Measurements from ENCODE around the gene UBE2I.
A peak's percentile ranks its signal among the peaks of the same experiment; 100 is the strongest.

Gene UBE2I

DNA sequence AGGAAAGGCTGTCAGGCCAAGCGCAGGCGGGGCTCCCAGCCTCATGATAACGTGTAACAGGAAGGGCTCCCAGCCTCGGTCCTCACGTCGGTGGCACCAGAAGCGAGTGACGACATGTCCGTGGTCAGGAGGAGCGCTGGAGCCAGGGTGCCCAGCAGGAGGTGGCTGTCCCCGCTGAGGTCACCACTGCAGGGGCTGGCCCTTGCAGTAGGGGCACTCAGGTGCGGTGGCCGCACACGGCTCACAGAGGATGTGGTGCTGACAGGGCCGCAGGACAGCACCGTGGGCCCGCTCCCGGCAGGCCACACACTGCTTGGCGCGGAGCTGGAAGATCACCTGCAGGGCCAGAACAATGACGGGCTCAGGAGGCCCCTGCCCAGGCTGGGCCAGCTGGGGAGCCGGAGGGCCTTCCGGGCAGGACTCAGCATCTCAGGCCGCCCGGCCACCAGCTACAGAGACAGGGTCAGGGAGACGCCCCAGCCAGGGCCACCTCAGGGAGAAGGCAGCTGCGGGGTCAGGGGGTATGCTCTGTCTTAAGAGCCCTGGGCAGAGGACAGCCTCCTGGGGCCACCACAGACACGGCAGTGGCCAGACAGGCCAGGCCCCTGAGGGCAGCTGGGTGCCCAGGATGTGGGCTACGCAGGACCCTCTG lies 56.8 kb downstream of the UBE2I start:
- TF ChIP-seq ZFHX2 (tag by site-specific recombination; conservative IDR thresholded peaks at IDR 0.05) (no peak), ZNF600 (tag by site-specific recombination; IDR thresholded peaks at IDR 0.05) (peak; percentile 61; the same call in 1 of the 2 replicates), ZIC2 (tag by site-specific recombination; IDR thresholded peaks at IDR 0.05) (peak; percentile 48)
- H3K4me3 ChIP-seq (ENCODE audit: low read depth, low read length) = no peak overlapping the region
- CTCF ChIA-PET = interaction anchor here (4.0 kb wide), 1 partner anchor 12 kb away, joined by 30 read pairs; no protein-coding TSS in a partner anchor
- H3K27ac ChIP-seq (ENCODE audit: extremely low read depth, low read depth, low read length) = no peak overlapping the region
- peaks cover 2 to 69% of the 10 kb centered on the region in 2 experiments; a peak in 2 of 3 replicates for H3K36me3 ChIP-seq (ENCODE audit: control insufficient read depth in 2 of 2, insufficient read depth in 1 of 2, low read length in 2 of 2)
- POLR2A ChIA-PET = interaction anchor here (0.6 kb wide), 1 partner anchor 17 kb away, joined by 4 read pairs; no protein-coding TSS in a partner anchor
- H3K9me3 ChIP-seq (ENCODE audit: control insufficient read depth, insufficient read depth, low read depth, low read length) = no peaks in the 10 kb centered on the region
- no peaks in the 10 kb centered on the region for H3K4me1 ChIP-seq (ENCODE audit: control insufficient read depth, insufficient read depth, low read length)

DNA sequence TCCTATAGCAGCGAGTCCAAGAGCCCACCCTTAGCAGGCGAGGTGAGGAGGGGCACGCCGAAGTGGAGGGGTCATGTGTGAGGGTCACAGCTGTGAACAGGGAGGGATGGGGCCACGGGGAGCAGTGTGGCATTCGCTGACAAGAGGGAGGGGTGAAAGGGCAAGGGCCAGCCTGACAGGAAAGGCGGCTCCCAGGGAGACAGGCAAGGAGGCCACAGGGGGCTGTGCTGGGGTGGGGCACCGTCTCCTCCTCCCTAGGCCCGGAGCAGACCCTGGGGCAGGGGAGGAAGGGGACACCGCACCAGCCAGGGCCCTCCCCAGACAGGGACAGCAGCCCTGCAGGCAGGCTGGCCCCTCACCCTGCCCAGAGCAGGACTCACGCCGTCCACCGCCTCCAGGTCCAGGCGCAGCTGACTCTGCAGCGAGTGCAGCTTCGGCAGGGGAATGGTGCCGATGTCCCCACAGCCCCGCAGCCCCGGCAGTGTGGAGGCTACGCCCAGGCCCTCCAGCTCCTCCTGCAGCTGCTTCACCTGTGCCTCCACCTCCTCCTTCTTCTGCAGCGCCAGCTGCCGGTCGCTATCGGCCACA lies 57.4 kb downstream of the UBE2I start:
- Histone ChIP-seq H3K4me3 (ENCODE audit: low read depth, low read length) (no peak overlapping the region), H3K36me3 (ENCODE audit: control insufficient read depth in 2 of 2, insufficient read depth in 1 of 2, low read length in 2 of 2) (peaks cover 0 to 70% of the 10 kb centered on the region in 2 experiments; a peak in 2 of 3 replicates), H3K9me3 (ENCODE audit: control insufficient read depth, insufficient read depth, low read depth, low read length) (no peaks in the 10 kb centered on the region), H3K4me1 (ENCODE audit: control insufficient read depth, insufficient read depth, low read length) (no peaks in the 10 kb centered on the region), H3K27ac (ENCODE audit: extremely low read depth, low read depth, low read length) (no peak overlapping the region)
- no peak for TF ChIP-seq GFI1B (tag by site-specific recombination; IDR thresholded peaks at IDR 0.05)
- TF ChIP-seq, protein P1, sequence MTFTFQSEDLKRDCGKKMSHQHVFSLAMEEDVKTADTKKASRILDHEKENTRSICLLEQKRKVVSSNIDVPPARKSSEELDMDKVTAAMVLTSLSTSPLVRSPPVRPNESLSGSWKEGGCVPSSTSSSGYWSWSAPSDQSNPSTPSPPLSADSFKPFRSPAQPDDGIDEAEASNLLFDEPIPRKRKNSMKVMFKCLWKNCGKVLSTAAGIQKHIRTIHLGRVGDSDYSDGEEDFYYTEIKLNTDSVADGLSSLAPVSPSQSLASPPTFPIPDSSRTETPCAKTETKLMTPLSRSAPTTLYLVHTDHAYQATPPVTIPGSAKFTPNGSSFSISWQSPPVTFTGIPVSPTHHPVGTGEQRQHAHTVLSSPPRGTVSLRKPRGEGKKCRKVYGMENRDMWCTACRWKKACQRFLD (tag by site-specific recombination; IDR thresholded peaks at IDR 0.05) = no peak
- no peak for TF ChIP-seq ZSCAN16 (tag by site-specific recombination; IDR thresholded peaks at IDR 0.05)
- 0 out of 2 replicates have a peak, but pooled peaks have one; percentile 25 for TF ChIP-seq ZNF394 (tag by site-specific recombination; IDR thresholded peaks at IDR 0.05; ENCODE audit: borderline replicate concordance)
- no peak for TF ChIP-seq ZNF433 (tag by site-specific recombination; IDR thresholded peaks at IDR 0.05; ENCODE audit: low read depth)
- TF ChIP-seq ZNF157 (tag by site-specific recombination; IDR thresholded peaks at IDR 0.05) = no peak
- no peak for TF ChIP-seq ZNF211 (tag by site-specific recombination; IDR thresholded peaks at IDR 0.05; ENCODE audit: low read depth)
- TF ChIP-seq ZNF792 (tag by site-specific recombination; IDR thresholded peaks at IDR 0.05) = no peak
- TF ChIP-seq ZNF776 (tag by site-specific recombination; IDR thresholded peaks at IDR 0.05; ENCODE audit: borderline replicate concordance) = no peak
- no peak for TF ChIP-seq RBAK (tag by site-specific recombination; IDR thresholded peaks at IDR 0.05)
- TF ChIP-seq ZNF623 (tag by site-specific recombination; IDR thresholded peaks at IDR 0.05) = no peak
- TF ChIP-seq ZBTB48 (tag by site-specific recombination; IDR thresholded peaks at IDR 0.05) = no peak
- TF ChIP-seq, protein P2, sequence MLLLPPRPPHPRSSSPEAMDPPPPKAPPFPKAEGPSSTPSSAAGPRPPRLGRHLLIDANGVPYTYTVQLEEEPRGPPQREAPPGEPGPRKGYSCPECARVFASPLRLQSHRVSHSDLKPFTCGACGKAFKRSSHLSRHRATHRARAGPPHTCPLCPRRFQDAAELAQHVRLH (tag by site-specific recombination; IDR thresholded peaks at IDR 0.05) = no peak
- no peak for TF ChIP-seq ZNF416 (tag by site-specific recombination; IDR thresholded peaks at IDR 0.05)
- 0 out of 2 replicates have a peak, but pooled peaks have one; percentile 34 for TF ChIP-seq ZNF10 (tag by site-specific recombination; IDR thresholded peaks at IDR 0.05)
- POLR2A ChIA-PET = interaction anchor here (0.6 kb wide), 1 partner anchor 17 kb away, joined by 4 read pairs; no protein-coding TSS in a partner anchor
- CTCF ChIA-PET = no interaction called here

DNA sequence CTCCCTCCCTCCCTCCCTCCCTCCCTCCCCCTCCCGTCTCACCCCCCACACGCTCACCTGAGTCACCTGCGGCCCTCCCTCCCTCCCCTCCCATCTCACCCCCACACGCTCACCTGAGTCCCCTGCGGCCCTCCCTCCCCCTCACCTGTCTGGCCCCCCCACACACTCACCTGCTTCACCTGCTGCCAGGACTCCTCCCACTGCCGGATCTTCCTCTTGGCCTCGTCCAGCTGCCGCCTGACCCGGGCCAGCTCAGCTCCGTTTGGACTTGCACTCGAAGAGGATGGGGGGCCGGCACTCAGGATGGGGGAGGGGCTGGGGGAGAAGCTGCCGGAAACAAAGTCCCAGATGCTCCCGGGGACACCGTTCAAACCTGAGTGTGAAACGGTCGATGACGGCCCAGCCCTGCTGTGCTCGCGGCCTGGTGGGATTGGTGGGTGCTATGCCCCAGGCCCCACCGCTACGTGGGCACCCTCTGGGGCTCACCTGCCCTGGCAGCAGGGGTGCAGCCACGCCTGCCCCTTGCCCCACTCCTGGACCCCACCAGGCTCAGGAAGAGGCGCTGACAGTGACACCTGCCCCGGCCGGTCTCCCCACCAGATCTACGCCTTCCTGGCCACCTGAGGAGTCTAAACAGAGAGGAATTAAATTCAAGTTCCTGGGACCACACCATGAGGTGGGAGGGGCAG lies 58.2 kb downstream of the UBE2I start:
- H3K9me3 ChIP-seq (ENCODE audit: control insufficient read depth, insufficient read depth, low read depth, low read length) = no peaks in the 10 kb centered on the region
- no peak overlapping the region for H3K4me3 ChIP-seq (ENCODE audit: low read depth, low read length)
- peaks cover 0 to 62% of the 10 kb centered on the region in 2 experiments; a peak in 2 of 3 replicates for H3K36me3 ChIP-seq (ENCODE audit: control insufficient read depth in 2 of 2, insufficient read depth in 1 of 2, low read length in 2 of 2)
- H3K4me1 ChIP-seq (ENCODE audit: control insufficient read depth, insufficient read depth, low read length) = no peaks in the 10 kb centered on the region
- TF ChIP-seq, protein P3, sequence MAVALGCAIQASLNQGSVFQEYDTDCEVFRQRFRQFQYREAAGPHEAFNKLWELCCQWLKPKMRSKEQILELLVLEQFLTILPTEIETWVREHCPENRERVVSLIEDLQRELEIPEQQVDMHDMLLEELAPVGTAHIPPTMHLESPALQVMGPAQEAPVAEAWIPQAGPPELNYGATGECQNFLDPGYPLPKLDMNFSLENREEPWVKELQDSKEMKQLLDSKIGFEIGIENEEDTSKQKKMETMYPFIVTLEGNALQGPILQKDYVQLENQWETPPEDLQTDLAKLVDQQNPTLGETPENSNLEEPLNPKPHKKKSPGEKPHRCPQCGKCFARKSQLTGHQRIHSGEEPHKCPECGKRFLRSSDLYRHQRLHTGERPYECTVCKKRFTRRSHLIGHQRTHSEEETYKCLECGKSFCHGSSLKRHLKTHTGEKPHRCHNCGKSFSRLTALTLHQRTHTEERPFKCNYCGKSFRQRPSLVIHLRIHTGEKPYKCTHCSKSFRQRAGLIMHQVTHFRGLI (tag by site-specific recombination; IDR thresholded peaks at IDR 0.05) = no peak
- TF ChIP-seq SP2 (tag by site-specific recombination; IDR thresholded peaks at IDR 0.05) (no peak), ZNF555 (tag by site-specific recombination; conservative IDR thresholded peaks at IDR 0.05) (no peak), TCF7L2 (IDR thresholded peaks at IDR 0.05; ENCODE audit: borderline replicate concordance, low read depth, low read length) (no peak)
- H3K27ac ChIP-seq (ENCODE audit: extremely low read depth, low read depth, low read length) = no peak overlapping the region
- ChIA-PET CTCF (no interaction called here), POLR2A (interaction anchor here (0.6 kb wide), 1 partner anchor 133 kb away, joined by 4 read pairs; no protein-coding TSS in a partner anchor)

Data from HEK293 (cell line).